ENCODE measurements around the gene TTC28. TPM values are rescaled to one million over a fixed set of nuclear protein-coding genes. Genes with fewer than 3 reads are reported as not detected.
A peak's percentile ranks its signal among the peaks of the same experiment; 100 is the strongest.

The TTC28 gene
- total RNA-seq, 3 donors from 2014 or later, result 9.6 to 32.3 (median 13.2) TPM

DNA sequence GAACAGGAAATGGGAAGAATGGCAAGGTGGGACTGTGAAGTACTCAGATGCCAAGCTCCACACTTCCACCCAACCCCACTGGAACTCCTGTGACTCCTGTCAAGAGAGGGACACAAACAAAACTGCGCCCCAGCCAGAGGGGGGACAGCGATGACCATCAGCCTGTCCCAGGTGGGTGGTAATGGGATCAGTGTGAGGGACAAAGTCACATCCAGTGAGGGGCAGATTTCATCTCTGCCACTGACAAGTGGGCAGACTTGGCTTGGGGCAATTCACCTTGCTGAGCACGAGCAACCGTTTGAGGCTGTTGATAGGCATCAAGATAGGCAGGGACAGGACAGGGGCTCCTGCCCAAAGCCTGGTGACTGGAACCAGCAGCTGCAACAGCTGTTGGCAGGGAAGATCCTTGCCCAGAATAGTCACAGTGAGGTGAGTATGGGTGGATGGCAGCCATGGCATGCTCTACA is 655.2 kb downstream of the TTC28 start:
- TF ChIP-seq, protein P1, sequence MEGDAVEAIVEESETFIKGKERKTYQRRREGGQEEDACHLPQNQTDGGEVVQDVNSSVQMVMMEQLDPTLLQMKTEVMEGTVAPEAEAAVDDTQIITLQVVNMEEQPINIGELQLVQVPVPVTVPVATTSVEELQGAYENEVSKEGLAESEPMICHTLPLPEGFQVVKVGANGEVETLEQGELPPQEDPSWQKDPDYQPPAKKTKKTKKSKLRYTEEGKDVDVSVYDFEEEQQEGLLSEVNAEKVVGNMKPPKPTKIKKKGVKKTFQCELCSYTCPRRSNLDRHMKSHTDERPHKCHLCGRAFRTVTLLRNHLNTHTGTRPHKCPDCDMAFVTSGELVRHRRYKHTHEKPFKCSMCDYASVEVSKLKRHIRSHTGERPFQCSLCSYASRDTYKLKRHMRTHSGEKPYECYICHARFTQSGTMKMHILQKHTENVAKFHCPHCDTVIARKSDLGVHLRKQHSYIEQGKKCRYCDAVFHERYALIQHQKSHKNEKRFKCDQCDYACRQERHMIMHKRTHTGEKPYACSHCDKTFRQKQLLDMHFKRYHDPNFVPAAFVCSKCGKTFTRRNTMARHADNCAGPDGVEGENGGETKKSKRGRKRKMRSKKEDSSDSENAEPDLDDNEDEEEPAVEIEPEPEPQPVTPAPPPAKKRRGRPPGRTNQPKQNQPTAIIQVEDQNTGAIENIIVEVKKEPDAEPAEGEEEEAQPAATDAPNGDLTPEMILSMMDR (IDR thresholded peaks at IDR 0.05), result no peak
- Histone ChIP-seq H3K4me3 (no peak overlapping the region), H3K36me3 (ENCODE audit: low read depth) (no peaks in the 10 kb centered on the region), H3K4me1 (ENCODE audit: low read depth) (no peaks in the 10 kb centered on the region), H3K9me3 (no peaks in the 10 kb centered on the region)
- DNase-seq (peak in 1 of 3 donors; percentile 5), ATAC-seq (no peak)
- intact Hi-C loops (cut with DNase I, micrococcal nuclease), result loop anchor here (5.0 to 10.0 kb wide), 2 partner anchors 568 to 570 kb away; no protein-coding TSS in a partner anchor

DNA sequence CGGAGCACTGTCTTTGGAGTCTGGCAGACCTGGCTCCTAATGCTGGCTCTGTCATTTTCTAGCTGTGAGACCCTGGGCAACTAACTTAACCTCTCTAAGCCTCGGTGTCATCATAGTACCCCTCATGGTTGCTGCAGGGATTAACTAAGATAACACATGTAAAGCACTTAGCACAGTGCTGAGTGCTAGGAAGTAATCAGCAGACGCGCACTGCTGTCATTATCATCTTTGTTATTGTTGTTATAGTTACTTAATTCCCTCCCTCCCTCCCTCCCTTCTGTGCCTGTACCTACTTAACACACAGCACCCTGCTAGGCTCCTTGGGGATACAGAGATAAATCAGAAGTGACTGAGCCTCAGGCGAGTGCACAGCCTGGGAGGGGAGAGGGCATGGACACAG is 655.9 kb downstream of the TTC28 start:
- ATAC-seq (no peak), DNase-seq (no peak)
- Histone ChIP-seq H3K4me1 (ENCODE audit: low read depth) (no peaks in the 10 kb centered on the region), H3K9me3 (no peaks in the 10 kb centered on the region), H3K36me3 (ENCODE audit: low read depth) (no peaks in the 10 kb centered on the region), H3K4me3 (no peak overlapping the region)
- intact Hi-C loops (cut with DNase I, micrococcal nuclease), result loop anchor here (5.0 to 10.0 kb wide), 2 partner anchors 569 to 571 kb away; no protein-coding TSS in a partner anchor
- TF ChIP-seq, protein P1 (IDR thresholded peaks at IDR 0.05), result no peak

DNA sequence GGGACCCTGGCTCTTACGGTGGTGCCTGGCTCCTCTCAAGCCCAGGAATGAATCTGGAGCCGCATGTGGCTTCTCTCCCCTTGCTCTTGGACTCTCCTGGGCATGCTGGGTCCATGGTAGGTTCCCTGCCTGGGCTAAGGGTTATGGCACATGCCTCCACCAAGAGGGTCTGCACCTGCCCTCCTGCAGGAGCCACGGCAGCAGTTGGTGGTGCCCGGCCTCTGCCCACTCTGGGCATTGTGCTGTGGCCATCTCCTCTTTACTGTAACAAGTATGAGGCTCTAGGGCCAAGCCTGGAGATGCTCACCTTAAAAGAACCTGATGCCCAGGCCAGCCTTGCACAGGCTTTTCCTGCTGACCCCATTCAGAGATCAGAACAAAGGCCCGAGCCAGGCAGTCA is 656.6 kb downstream of the TTC28 start:
- H3K36me3 ChIP-seq (ENCODE audit: low read depth), result no peaks in the 10 kb centered on the region
- DNase-seq (peak in 1 of 3 donors; percentile 3), ATAC-seq (no peak)
- intact Hi-C loops (cut with DNase I, micrococcal nuclease), result loop anchor here (5.0 to 10.0 kb wide), 2 partner anchors 569 to 572 kb away; no protein-coding TSS in a partner anchor
- no peaks in the 10 kb centered on the region for H3K9me3 ChIP-seq
- no peak overlapping the region for H3K4me3 ChIP-seq
- TF ChIP-seq, protein P1 (IDR thresholded peaks at IDR 0.05), result no peak
- no peaks in the 10 kb centered on the region for H3K4me1 ChIP-seq (ENCODE audit: low read depth)

DNA sequence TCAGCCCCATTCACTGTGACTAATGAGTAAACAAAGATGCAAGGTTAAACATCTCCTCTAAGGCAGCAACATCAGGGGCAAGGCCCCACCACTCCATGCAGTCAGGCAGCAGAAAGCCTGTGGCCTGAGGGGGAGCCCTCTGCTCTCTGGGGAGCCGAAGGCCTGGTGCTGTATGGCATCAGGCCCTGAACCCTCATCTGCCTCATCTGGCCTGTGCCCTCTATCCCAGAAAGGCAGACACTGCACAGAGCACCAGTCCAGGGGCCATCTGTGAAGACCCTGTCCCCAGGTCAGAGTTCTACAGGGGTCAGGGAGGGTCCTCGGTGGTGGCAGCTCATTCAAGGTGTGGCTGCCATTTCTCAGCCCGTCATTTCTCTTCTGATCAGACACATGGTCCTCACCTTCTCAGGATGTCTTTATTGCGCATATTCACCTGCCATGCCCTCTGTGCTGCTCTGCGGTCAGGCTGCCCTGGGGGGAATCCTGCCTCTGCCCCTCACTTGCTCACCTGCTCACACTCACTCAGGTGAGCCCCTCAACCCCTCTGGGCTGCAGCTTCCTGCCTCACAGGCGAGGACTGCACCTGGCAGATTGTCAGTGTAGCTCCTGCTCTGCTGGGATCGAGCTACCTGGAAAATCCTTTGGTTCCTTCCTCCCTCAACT is 657.5 kb downstream of the TTC28 start:
- TF ChIP-seq, protein P1 (IDR thresholded peaks at IDR 0.05), result no peak
- intact Hi-C loops (cut with DNase I, micrococcal nuclease), result loop anchor here (5.0 to 10.0 kb wide), 2 partner anchors 570 to 573 kb away; no protein-coding TSS in a partner anchor
- no peak overlapping the region for H3K4me3 ChIP-seq
- DNase-seq, result peak in 1 of 3 donors; percentile 3
- no peaks in the 10 kb centered on the region for H3K4me1 ChIP-seq (ENCODE audit: low read depth)
- no peaks in the 10 kb centered on the region for H3K9me3 ChIP-seq
- ATAC-seq, result no peak
- H3K36me3 ChIP-seq (ENCODE audit: low read depth), result no peaks in the 10 kb centered on the region

DNA sequence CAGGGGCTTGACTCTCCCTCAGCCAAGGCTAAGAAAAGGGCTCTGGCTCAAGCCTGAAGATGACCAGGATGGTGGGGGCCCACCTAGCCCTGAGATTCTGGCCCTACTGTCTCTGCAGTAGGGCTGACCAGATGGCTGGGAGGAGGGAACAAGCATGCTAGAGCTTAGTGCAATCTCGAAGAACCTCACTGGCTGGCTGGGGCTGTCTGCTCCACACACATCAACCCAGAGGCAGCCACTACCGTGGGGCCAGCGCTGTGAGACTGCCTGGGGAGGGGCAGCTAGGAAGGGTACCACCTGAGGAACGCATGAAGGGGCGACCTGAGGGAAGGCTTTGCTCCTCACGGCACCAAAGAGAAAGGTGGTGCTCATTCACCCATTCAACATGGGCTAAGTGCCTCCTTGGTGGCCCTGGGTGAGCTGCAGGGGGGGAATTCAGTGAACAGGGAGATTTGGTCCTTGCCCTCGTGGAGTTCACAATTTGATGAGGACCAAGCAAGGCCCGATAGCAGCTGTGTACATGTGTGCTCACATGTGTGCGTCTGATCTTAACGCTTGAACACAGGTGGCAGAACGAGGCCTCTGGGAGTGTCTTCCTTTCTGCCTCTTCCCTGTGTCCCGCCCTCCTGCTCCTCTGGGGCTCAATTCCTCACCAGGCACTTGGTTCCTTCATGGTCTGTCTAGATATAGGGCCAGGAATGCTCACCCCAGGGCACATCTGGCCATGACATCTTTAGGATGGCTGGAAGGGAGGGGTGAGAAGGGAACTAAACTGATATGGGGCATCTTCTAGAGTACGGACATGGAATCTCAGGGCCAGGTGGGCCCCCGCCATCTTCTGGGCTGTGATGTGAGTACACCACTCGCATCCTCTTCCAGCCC is 658.3 kb downstream of the TTC28 start:
- no peaks in the 10 kb centered on the region for H3K9me3 ChIP-seq
- H3K36me3 ChIP-seq (ENCODE audit: low read depth), result no peaks in the 10 kb centered on the region
- ATAC-seq, result no peak
- TF ChIP-seq, protein P1 (IDR thresholded peaks at IDR 0.05), result no peak
- peak in 1 of 3 donors; percentile 17 for DNase-seq
- intact Hi-C loops (cut with DNase I, micrococcal nuclease), result loop anchor here (5.0 to 10.0 kb wide), 2 partner anchors 571 to 573 kb away; no protein-coding TSS in a partner anchor
- no peak overlapping the region for H3K4me3 ChIP-seq
- no peaks in the 10 kb centered on the region for H3K4me1 ChIP-seq (ENCODE audit: low read depth)

All from mucosa of descending colon (tissue), 3 donors.